CD4-positive, alpha-beta T cell treated with Interleukin-15 for 1 hour (primary cell): ENCODE data around the gene CD200R1L.
A peak's percentile ranks its signal among the peaks of the same experiment; 100 is the strongest.

Experiments
- DNase-seq: peaks from one replicate; pipeline ENCODE4 v3.0.0-alpha.2; 2020

Gene CD200R1L

DNA sequence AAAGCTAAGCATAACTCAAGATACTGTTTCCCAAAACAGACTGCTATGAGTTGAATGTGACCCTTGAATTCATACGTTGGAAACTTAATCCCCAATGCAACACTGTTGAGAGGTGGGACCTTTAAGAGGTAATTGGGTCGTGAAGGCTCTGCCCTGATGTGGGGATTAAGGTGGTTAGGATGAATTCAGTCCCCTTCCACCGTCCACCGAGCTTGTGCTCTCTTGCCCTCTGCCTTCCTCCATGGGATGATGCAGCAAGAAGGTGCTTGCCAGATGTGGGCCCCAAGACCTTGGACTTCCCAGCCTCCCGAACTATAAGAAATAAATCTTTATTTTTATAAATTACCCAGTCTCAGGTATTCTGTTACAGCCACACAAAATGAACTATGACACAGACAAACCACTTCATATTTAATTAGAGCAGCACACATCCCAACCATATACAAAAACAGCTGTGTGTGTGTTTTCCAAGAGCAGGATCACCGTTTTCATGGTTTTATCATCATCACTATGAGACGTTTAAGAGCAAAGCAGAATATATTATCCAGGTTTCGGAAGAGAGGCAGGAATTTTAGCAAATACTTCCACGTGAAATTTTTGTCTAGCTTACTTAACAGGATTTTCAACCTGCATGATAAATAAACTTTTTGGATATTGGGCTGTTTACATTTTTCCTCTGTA lies 61.2 kb downstream of the CD200R1L start:
- no peak for DNase-seq

DNA sequence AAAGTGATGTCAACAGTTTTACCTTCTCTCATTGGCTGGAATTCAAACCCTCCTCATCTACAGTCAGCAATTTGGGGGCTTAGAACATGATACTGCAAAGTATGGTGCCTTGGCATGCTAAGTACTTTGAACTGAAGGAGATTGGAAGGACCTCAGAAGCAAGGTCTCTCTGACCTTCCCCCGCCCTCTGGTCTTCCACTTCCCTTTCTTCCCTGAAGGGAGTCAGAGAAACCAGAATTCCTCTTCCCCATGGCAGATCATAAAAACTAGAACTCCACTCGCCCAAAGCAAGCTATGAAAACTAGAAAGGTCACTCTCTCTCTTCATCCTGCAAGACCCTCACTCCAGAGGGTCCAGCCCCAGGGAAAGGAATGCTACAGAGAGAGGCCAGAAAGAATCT lies 64.2 kb downstream of the CD200R1L start:
- DNase-seq, result no peak

DNA sequence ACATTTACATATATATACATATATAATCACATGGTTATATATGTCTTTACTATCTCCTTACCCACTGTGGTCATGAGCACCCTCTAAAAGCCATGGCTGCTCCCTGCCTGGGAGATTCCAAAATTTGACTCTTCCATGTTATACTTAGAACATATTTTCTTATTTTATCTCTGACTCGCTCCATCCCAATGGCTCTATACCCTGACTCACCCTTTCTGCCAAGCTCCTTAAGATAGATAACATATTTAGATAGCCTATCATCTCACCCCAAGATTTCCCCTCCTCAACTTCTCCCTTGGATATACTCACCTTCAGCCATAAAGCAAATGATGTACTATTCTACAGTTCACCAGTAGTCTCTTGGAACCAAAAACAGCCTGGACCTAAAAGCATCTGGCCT lies 65.1 kb downstream of the CD200R1L start:
- no peak for DNase-seq

DNA sequence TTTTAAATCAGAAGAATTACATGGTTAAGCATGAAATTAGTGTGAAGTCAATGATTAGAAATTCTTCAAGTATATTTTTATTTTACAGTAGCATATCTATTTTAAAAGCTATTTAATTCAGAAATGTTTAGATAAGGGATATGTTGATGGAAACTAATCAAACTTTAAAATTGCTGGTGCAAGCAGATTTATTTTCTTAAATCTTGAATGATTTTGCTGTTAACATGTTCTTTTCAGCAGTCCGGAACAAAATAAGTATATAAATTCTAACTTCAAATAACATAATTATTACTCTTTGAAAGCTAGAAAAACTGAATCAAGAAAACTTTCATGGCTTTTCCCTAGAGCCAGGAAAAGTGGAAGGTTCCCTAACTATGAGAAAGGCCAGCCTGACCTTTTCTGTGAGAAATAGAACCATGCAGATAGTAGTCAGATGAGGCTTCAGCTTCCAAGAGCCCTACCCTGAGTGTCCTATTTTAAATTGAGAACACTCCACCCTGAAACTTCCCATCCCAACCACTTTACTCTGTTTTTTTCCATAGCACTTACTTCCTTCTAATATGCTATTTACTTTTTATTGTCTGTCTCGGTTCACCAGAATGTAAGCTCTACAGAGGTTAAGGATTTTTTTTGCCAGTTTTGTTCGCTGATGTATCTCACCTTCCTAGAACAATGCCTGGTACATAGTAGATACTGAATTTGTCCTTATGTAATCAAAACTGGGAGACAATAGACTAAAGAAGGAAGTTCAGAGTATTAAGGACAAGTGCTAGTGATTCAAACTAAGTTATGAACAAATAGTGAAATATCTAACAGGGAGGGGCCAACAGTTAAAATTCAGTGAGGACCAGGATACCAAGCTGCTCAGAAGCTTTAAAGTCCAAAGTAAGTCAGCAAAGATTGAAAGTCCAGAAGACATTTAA lies 66.8 kb downstream of the CD200R1L start:
- DNase-seq, result no peak

DNA sequence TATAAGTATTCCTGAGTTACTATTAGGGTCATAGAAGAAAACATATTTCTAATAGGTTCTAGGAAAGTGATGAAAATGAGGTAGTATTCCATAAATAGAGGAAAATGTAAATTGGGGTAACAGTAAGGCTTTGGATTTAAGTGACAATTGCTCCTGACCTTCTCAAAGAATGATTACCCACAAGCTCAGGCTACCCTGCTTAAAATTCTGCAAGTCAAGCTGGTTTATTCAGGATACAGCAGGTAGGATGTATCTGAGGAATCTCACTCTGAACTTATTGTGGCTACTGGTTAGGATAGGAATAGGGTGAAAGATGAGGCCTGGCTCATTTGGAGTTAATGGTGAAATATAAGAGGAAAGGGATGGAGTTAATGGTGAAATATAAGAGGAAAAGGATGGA lies 67.7 kb downstream of the CD200R1L start:
- DNase-seq, result no peak

DNA sequence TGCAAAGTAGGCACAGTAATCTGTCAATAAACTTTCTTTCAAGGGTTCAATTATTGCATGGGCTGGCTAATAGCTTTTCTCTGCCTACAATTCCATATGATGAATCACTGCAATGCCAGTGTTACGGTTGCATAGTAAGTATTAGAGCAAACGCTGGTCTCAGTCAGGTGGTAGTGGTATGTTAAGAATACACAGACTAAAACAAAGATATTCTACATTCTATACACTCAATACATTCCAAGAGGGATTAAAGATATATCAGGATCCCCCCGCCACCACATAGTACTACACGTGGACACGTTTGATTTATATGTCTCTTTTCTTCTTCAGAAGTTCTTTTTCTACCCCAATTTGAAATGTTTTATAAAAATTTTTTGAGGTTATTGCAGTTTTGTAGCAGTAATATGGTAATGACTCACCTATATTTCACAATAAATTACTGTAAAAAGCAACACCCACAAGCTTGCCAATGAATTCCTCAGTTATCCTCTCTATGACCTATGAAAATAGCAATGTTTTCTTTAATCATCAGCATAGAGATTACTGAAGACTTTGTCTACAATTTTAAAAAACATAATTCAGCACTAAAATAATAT lies 68.2 kb downstream of the CD200R1L start:
- DNase-seq, result no peak

DNA sequence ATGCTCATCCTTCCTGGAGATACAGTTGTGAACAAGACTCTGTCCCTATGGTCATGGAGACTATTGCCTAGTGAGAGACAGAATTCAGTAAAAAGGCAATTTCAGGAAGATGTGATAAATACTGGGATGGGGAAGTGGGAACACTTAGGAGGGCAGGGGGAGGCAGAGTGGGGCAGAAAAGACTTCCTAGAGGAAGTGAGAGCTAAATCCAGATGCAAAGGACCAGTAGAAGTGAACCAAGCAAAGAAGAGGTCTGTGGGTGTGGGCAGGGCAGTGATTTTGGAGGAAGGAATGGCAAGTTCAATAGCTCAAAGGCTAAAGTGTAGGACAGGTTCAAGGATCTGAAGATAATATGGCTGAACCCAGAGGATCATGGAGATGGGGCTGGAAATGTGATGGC lies 68.9 kb downstream of the CD200R1L start:
- DNase-seq, result no peak

DNA sequence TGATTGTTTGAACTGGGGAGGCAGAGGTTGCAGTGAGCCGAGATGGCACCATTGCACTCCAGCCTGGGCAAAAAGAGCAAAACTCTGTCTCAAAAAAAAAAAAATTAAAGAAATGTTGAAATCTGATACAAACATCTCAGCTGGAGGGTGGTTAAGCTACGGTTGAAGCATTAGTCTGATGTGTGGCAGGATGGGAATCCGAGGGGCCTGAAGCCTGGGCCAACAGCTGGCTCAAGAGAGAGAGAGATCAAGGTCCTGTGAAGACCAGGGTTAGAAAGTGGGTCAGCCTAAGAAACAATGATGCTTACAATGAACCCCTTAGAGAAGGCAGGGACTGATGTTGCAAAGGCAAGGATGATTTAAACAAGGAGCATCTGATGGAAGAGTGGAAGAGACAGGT lies 69.8 kb downstream of the CD200R1L start:
- DNase-seq, result no peak

DNA sequence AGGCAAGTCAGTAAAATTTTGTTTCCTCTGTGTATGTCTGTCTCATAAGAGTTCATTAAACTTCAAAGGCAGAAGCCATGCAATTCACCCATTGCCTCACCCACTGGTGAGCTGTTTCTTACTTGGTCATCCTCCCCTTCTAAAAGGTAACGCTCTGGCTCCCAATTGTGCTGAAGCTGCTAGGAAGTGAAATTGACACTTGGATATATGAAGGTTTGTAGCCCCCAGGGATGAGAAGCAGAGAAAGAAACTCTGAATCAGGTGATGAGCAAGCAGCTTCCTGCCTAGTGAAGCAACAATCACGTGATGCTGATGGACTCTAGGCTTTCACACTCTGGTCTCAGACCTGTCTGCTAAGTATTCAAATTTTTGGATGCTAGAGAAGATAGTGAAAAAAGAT lies 70.7 kb downstream of the CD200R1L start:
- DNase-seq, result peak; percentile 27

DNA sequence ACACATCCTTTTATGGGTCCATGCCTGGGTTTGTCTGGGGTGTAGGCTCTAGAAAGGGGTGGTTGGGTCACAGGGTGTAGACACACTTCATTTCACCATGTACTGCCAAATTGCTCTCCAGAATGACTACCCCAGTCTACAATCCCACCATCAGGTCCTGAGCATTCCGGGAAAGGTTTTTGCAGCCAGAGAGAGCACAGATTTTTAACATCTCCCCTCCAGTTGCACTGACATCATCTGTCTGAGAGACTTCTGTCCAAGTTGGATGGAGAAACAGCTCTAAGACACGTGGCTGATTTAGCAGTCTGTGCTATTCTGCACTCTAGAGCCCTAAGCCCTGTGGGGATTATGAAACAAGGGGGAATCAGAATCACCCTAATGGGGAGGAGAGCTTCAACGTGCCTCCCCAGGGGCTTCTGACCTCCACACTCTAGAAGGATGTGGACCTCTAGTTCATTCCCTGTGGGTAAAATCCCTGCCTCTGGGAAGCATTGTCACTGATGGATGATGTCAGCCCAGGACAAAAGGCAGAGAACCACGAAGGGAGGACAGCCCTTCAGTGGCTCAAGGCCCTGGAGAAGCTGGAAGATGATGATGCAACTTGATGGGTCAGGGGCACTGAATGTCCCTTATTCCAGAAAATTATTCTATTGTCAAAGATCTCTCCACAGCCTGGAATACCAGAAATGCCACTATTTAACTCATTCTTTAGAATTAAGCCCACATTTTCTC lies 71.5 kb downstream of the CD200R1L start:
- DNase-seq, result no peak

DNA sequence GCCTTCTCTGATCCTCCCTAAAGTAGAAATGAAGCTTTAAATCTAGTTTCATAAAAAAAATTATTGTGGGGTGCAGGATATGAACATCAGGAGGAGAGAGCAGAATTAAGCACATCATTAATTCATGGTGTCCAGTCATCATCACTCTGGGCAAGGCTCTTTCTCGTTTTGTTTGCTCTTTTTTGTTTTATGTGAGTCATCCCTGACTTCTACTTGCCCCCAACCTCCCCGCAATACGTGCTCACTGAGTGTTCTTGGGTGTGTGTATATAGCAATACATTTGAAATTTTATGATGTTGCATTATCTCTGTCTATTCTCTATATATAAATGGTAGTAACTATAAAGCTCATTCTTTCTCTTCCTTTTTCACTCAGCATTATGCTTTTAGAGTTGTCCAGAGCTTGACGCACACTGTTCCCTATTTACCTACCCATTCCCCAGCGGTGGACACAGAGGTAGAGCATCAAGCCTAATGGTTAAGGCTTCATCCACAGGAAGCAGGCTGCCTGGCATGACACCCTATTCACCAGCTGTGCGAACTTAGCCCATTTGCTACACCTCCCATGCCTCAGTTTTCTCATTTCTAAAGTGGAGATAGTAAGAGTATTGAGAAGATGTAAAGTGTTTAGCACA lies 72.3 kb downstream of the CD200R1L start:
- DNase-seq, result no peak

DNA sequence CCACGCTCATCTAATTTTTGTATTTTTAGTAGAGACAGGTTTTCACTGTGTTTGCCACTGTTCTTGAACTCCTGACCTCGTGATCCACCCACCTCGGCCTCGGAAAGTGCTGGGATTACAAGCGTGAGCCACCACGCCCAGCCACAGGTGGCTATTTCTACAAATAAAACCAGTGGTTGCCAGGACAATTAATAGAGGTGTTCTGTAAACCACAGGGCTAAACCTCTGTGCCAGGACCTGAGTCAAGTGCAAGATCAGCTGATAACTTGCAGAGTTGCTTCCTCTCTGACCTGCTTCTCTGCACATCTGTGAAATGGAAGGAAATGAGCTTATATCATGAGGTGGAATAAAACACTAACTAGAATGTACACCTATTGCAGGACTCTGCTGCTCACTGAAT lies 72.8 kb downstream of the CD200R1L start:
- peak; percentile 45 for DNase-seq

DNA sequence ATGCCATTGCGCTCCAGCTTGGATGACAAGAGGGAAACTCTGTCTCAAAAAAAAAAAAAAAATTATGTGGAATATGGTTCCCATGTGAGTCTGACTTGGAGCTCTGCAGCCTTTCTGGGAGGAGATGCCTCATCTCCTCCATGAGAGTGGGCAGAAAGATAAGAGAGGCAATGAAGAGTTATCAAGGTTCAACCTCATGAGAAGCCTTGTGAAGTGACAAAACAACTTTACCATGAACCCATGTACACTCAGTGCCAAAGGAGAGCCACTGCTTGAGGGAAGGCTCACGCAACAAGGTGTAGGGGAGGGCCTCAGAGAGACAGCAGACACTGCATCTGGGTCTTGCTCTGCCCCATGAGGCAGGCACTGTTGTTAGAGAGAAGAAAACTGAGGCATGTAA lies 75.7 kb downstream of the CD200R1L start:
- DNase-seq, result no peak

DNA sequence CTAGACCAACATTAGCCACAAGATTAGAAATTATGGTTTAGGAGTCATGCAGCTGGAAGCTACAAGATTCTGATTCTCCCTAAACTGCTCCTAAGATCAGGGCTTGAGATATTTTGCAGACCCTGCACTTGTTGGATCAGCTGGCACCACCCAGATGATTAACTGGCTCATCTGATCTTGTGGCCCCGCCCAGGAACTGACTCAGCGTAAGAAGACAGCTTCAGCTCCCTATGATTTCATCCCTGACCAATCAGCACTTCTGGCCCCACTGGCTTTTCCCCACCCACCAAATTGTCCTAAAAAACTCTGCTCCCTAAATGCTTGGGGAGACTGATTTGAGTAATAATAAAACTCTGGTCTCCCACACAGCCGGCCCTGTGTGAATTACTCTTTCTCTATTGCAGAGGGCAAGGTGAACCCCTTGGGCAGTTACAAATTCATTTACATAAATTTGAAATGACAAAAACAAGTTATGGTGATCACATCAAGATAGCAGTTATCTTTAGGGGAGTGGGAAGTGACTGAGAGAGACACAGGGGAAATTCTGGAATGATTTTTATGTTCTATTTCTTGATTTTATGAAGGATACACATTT lies 76.5 kb downstream of the CD200R1L start:
- DNase-seq, result peak; percentile 24

DNA sequence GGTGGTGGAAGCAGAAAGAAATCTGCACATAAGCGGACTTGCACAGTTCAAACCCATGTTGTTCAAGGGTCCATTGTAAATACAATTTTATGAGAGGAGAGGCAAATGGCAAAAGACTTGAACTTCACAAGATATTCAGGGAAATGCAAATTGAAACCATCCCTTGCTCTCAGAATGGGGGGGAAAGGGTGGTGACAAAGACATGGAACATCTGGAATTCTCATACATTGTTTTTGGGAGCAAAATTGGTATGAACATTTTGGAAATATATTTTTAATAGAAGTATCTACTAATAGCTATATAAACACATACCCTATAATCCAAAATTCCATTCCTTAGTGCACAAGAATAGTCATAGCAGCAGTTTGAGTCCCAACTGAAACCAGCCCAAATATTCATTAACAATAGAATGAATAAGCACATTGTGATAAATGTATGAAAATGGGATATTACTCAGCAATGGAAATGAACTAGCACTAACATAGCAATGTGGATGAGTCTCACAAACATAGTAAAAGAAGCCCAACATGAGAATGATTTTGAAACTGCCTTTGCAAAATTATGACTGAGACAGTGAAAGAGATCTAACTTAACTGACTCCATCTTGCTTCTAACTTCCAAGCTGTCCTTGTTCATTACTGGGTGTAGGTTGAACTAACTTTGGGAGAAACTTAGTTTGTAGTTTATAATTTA lies 77.2 kb downstream of the CD200R1L start:
- DNase-seq, result no peak

DNA sequence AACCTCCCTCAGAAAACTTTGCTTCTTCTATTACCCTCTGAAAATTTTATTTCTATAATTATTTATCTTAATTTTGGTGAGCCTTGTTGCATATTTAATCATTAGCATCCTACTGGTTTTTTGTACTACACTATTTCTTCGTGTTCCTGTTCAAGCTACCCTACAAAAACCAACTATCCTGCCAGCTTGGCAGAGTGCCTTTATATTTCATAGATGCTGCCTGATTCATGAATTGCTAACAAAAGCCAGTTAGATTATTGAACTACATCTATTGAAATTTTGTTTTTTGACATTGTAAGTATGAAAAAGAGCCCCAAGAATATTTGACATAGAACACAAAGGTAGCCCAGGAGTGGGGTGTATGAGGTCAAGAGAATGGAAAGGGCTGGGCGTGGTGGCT lies 78.9 kb downstream of the CD200R1L start:
- DNase-seq, result no peak

DNA sequence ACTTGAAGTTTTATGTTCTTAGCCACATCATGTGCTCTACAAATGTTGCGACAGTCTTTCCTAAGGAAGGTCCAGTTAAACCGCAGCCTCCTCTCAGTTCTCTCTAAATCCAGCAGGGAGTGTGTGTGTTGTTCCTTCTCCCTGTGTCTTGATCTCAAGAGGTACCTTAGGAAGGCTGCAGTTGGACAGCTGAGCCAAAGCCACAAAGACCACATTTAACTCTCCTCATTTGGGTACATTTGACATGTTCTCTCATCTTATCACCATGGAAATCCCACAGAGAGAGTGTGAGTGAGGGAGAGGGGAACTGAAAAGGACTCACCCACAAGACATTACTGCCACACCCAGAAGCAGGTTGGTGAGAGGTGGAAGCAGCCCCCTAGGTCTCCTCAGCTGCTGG lies 79.5 kb downstream of the CD200R1L start:
- DNase-seq, result no peak
